OCI-M1 (cell line): ENCODE measurements around the gene NIPAL4.
"Not testable (repeated sequence)": the region's sequence is repeated elsewhere in the genome, so short reads cannot be mapped to it uniquely, and the experiment has no call there.

Experiments
- DNase-seq: peaks from one replicate; lab custom pipeline; 2025; lab: John Stamatoyannopoulos, UW

Gene NIPAL4

DNA sequence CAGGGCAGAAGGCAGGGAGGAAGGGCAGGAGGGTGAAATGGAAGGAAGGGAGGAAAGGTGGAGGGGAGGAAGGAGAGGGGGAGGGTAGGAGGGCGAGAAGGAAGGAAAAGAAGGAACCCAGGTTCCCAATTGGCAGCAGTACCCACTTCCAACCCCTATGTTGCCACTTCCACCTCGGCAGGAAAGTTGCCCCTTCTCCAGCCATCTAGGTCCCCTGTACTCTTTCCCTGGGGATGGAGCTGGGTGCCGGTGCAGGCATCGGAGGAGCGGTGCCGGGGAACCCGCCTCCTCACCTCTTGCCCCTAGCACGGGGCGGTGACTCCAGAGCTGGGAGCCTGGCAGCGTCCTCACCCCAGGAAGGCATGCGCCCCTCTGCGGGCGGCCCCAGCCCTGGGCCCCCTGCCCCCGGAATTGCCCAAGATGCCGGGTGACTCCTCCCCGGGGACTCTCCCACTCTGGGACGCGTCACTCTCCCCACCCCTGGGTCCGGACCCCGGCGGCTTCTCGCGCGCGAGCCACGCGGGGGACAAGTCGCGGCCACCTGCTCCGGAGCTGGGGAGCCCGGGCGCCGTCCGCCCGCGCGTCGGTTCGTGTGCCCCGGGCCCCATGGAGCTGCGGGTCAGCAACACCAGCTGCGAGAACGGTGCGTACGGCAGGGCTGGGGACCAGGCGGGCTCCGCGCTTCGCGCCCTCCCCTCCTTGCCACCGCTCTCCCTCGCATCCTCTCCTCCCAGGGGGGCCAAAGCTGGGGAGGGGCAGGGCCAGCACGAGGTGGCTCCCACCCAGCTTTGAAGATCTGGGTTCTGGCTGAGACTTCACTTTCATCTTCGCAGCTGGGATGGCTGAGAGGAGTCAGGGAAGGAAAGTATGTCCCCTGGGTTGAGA lies at the start of gene NIPAL4:
TSS of gene NIPAL4 (plus strand) at position 499 of the 885 bp plus-strand sequence. CDS start at position 607, 108 bp downstream.
- DNase-seq: no peak

DNA sequence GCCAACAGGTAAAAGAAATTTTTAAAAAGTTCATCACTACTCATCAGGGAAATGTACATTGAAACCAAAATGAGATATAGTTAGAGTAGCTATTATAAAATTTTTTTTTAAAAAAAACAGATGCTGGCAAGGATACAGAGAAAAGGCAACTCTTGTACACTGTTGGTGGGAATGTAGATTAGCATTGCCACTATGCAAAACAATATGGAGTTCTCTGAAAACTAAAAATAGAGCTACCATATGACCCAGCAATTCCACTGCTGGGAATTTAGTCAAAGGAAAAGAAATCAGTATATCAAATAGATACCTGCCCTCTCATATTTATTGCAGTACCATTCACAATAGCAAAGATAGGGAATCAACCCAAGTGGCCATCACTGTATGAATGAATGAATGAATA lies 44.2 kb upstream of the NIPAL4 start:
- DNase-seq: no peak

DNA sequence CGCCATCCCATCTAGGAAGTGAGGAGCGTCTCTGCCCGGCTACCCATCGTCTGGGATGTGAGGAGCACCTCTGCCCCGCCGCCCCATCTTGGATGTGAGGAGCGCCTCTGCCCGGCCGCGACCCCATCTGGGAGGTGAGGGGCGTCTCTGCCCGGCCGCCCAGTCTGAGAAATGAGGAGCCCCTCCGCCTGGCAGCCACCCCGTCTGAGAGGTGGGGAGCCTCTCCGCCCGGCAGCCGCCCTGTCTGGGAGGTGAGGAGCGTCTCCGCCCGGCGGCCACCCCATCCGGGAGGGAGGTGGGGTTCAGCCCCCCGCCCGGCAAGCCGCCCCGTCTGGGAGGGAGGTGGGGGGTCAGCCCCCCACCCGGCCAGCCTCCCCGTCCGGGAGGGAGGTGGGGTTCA lies 40.5 kb upstream of the NIPAL4 start:
- not testable (repeated sequence) for DNase-seq

DNA sequence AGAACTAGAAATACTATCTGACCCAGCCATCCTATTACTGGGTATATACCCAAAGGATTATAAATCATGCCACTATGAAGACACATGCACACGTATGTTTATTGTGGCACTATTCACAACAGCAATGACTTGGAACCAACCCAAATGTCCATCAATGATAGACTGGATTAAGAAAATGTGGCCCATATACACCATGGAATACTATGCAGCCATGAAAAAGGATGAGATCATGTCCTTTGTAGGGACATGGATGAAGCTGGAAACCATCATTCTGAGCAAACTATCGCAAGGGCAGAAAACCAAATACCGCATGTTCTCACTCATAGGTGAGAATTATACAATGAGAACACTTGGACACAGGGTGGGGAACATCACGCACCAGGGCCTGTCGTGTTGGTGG lies 30.1 kb upstream of the NIPAL4 start:
- not testable (repeated sequence) for DNase-seq

DNA sequence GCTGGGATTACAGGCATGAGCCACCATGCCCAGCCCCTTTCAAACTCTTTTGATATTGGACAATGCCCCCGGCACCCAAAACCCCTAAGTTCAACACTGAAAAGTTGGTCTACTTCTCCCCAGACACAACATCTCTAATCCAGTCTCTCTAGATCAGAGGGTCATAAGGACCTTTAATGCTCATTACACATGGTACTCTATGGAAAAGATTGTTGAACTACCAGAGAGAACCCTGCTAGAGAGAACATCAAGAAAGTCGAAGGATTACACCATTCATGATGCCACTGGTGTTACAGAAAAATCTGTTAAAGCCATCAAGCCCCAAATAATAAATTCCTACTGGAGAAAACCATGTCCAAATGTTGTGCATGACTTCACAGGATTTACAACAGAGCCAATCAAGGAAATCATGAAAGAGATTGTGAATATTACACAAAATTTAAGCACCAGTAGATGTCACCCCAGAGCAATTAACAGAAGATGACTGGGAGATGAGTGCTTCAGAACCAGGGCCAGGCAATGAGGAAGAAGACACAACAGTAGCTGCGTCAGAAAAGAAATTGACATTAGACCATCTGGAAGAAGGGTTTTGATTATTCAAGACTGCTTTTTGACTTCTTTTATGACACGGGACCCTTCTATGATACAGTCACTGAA lies 28.3 kb upstream of the NIPAL4 start:
- DNase-seq: peak; percentile 76

DNA sequence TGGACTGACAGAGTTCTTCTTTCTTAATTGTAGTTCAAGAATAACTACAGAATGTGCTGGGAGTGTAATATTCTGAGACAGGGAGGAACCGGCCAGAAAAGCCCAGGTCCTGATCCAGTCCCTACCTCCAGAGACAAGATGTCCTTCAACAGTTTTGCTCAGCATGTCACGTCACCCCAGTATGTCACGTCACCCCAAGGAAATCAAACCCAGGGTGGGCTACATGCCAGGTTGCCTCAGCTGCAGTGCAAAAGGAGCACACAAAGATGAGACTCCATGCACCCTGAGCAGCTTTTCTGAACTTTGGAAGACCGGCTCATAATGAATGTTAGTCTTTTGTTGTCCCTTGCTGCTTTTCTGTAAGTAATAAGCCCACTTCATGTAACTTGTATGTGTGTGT lies 25.9 kb upstream of the NIPAL4 start:
- no peak for DNase-seq

DNA sequence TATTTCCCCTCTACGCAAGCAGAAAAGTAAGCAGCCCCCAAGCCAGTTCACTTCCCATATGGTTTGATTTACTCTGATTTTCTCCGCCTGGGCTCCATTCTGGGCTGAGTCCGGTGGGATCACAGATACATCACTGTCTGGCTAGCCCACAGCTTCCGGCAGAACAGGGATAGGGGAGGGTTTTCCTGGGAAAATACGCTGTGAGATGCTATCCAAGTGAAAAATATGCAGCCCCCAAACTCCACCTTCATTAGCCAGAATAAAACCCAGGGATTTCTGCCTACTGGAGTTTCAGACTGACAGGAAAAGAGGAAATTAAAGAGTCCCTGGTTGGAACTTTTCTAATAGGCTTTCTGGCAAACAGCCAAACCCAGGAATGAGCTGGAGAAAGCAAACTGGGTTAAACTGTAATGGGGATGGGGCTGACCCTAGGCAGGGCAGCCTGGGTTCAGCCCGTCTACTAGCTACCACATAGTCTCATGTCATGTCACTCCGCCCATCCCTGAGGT lies 16.9 kb upstream of the NIPAL4 start:
- no peak for DNase-seq

DNA sequence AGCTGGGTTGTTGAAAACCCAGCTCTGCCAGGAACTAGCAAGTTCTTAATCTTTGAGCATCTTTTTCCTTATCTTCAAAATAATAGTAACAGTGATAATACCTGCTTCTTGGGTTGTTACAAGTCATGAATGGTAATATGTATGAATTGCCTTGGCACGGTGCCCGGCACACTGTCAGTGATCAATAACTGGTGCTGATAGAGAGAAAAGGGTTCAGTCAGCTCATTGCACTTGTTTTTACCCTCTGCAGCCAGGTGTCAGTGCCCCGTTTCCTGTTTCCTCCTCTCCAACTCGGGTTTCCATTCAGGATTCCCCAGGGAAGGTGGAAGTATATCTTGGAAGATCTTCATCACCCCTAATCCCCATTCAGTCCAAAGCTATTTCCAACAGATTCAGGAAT lies 15.8 kb upstream of the NIPAL4 start:
- DNase-seq: no peak

DNA sequence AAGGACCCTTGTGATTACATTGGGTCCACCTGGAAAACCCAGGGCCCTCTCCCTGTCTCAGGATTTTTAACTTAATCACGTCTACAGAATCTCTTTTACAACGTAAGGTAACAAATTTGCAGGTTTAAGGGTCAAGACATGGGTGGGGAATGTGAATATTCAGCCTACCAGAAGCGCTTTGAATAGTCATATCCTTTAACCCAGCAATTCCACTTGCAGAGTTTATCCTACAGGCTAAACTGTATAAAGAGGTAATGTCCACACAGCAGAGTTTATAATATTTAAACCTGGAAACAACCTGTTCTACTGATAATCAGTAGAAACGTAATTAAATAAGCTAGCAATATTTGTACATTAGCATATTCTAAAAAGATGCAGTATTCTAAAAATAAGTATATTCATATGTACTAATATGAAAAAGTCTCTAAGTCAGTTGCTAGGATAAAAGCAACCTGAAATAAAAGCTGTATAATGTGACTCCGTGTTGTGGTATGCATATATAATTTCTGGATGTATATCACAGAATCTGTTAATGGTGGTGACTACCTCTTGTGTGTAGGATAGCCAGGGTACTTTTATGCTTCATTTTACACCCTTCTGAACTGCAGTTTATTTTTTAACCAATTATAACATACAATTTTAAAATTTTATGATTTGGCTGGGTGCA lies 14.1 kb upstream of the NIPAL4 start:
- no peak for DNase-seq

DNA sequence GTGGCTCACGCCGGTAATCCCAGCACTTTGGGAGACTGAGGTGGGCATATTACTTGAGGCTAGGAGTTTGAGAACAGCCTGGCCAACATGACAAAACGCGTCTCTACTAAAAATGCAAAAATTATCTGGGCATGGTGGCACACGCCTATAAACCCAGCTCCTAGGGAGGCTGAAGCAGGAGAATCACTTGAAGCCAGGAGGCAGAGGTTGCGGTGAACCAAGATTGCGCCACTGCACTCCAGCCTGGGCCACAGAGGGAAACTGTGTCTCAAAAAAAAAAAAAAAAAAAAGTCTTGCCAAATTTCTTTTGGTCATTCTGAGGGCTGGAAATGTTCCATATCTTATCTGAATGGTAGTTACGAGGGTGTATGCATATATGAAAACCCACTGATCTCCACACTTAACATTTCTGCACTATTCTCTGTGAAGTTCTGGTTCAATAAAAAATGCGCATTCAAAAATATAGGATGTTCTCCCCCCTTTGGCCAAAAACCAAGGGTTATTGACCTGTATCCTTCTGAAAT lies 13.5 kb upstream of the NIPAL4 start:
- peak; percentile 40 for DNase-seq

DNA sequence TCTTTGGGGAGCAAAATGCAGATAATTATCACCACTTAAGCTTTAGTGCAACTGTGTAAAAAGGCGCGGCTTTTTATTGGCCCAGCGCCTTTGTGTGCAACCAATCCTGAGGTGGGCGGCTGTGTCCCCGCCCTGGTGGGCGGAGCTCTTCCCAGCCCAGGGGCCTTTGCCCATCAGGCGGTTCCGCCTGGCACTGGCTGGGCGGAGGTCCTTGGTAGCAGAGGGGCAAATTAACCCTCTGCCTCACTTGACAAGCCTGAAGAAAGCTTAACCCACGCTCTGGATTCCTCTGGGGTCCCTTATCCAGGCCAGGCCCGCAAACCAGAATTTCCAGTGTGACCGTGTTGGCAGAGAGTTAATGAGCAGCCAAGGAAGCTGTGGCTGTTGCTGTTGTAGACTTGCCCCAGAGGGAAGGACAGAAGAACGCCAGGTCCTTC lies 12.8 kb upstream of the NIPAL4 start:
- no peak for DNase-seq

DNA sequence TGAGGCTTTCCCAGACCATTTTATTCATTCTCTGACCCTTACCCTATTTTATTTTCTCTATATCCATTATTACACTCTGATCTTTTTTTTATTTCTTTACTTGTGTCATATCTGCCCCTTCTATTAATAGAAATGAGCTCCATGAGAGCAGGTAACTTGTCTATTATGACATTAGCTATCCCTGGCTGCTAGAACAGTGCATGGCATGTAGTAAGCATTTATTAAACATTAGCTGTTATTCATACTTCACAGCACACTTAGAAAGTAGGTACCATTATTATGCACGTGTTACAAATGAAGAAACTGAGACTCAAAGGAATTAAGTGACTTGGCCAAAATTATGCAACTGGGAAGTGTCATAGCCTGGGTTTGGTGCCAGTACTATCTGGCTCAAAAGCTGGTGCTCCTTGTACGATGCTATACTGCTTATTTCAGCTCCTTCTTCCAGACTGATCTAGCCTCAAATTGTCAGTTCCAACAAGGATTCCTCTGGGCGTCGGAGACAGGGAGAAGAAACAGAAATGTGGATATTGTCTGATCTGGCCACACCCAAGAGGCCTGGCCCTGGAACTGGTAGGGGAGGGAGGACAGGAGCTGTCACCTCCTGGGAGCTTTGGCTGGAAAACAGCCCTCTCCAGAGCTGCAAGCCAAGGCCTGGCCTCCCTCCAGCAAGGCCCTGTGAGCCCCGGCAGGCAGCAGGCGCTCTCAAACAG lies 10.8 kb upstream of the NIPAL4 start:
- DNase-seq: no peak

DNA sequence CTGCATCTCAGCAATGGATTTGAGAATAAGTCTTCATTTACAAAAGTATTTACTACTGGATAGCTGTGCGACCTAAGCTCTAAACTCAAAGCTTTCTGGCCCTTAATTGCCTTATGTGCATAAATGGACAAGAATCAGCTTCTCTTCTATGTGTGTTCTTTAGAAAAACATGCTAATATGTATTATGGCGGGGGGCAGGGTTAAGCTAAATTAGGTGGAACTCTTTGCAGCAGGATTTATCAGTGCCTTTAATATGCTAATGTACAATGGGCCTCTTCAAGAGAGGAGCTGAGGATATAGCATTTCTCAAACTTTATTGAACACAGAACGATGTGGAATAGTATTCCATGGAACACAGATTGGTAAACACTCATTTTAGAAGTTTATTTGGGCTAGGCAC lies 10.0 kb upstream of the NIPAL4 start:
- DNase-seq: no peak

DNA sequence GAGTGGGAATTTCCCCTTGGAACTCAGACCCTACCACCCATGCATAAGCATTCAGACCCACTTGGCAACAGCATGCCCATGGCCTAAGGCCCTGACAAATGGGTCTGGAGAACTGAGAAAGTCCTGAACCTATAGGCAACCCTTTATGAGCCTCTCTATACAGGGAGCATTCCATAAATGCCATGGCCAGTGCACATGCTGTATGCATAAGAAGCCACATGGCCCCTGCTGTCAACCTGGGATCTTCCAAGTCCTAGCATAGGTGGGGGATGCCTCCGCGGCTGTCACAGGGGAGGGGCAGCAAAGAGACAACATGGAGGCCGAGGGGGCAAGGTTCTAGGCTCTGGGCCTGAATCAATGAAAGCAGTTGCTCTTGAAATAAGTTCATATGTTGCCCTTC lies 8.2 kb upstream of the NIPAL4 start:
- no peak for DNase-seq

DNA sequence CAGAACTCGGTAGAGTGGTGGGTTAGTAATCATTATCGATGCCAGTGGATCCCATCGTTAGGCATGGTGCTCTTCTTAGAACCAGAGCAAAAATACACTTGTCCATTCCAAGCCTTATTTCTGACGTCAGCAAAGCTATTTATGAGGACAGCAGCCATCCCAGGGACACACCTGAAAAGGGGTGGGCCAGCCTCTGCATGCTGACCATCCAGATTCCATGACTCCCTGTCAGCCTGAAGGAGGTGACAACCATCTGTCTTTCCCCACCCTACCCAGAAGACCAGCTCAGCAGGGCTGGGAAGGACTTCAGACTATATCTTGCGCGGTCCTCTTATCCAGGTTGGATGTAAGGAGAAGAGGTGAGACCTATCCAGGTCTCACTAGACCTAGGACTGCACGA lies 5.7 kb upstream of the NIPAL4 start:
- no peak for DNase-seq

DNA sequence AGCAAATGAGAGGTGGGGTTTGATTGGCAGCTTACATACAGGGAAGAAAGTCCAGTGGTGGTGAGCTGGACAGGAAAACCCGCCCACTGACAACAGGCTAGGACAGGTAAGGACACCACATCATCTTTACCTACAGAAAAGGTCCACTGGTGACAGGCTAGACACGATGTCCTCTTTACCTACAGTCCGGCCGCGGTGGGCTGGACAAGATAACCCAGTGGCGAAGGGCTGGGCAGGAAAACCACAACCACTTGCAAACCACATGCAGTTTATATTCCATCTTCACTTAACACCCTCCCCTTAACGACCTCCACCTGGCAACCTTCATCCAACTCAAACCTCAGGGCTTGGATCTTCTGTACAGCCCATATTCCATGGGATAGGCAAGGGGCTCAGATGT lies 5.0 kb upstream of the NIPAL4 start:
- no peak for DNase-seq

DNA sequence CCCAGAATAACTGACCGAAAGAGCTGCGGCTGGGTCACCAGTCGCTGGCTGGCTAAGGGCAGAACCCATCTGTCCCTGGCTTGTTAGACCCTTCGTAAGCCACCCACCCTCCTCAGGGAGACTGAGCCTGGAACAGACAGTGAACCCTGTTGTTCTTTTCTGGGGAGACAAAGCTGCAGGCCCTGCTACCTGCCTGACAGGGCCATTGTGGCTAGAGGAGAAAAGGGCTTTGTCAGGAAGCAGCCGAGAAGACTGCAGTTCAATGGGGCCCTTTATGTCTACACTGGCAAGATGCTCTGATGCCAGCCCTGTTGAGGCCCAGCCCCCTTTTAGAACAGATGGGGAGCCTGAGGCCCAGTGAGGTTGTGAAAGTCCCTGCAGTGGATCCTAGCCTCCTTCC lies 3.7 kb upstream of the NIPAL4 start:
- DNase-seq: no peak

DNA sequence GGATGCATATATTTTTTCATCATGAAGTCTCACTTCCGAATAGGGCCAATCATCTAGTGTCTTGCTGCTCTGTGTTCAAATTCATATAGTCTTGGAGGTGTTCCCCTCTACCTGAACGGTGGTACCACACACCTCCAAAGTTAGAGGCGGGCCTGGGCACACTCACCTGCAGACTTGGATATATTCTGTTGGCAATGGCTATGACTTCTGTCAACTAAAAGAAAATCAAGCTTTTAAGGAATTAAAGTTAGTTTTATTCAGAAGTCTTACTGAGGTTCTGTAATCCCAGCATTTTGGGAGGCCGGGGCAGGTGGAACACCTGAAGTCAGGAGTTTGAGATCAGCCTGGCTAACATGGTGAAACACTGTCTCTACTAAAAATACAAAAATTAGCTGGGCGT lies 2.6 kb upstream of the NIPAL4 start:
- no peak for DNase-seq

DNA sequence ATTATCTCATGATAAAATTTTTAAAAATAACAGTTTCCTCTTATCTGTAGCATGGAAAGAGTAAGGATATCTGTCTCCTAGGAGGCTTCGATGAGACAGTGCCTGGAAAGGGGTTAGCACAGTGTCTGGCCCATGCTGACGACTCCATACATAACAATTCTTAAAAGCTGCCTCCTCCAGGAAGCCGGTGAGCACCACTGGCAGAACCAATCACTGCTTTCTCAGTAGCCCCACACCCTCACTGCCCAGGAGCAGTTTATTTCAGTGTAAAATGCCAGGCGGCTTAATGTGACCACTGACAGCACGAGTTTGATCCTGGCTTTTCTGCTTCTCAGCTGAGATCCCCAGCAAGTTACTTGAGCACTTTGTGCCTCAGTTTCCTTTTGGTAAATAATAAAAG lies 1.2 kb upstream of the NIPAL4 start:
- DNase-seq: no peak

DNA sequence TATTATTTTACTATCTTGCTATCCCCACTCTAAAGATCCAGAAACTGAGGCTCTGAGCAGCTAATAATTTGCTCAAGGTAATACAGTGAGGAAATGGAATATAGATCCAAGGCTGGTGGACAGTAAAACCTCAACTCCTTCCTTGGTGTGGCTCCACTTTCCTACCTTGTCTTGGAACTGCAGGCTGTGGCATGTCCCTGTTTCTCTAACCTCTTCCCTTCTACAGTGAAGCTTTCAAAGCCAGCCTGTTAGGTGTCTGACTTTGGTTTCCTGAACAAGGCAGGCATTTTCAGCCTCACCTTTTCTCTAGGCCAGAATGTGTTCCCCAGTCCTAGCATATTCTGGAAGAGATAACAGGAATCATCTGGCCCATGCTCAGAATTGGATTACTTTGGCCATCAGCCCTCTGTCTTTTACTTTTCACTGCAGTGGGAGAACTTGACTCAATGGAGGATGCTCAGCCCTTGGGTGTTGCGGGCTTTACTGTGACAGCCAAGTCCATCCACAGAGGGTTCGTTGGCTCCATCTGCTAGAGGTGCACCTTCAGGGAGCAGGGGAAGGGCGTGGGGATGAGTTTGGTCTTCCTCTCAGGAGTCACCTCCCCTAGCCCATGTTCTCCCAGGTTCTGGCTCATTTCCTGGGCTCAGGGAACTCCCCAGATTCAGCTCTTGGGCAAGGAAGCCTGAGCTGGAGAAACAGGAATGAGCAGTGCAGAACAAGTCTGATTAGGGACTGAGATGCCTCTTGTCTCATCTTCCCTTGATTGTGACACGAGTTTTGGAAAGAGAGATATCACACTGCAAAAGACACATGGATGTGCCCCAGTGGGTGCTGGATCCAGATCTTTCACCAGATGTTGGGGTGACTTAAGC lies 1.1 kb downstream of the NIPAL4 start:
- DNase-seq: no peak

DNA sequence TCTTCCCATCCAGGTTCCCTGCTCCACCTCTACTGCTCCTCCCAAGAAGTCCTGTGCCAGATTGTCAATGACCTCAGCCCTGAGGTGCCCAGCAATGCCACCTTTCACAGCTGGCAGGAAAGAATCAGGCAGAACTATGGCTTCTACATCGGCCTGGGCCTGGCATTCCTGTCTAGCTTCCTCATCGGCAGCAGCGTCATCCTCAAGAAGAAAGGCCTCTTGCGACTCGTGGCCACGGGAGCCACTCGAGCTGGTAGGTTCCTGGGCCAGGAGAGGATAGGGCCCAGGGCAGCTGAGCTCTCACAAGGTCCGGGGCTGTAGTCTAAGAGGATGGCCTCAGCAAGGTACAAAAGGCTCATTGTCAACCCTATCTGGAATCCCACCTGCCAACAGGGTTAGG lies 3.1 kb downstream of the NIPAL4 start:
- no peak for DNase-seq
